ENCODE results near the gene CDC20. TPM values are rescaled to one million over a fixed set of nuclear protein-coding genes. Genes with fewer than 3 reads are reported as not detected.

CDC20 gene
- total and polyA plus RNA-seq, 2 of the 4 experiments (the other 2 are of a cell fraction) = 103 to 107 TPM

GRCh38 chr1:43370564-43370963 is 11.8 kb downstream of the CDC20 start:
- DNase-seq (no peak), ATAC-seq (ENCODE audit: low read depth) (no peak)
- Histone ChIP-seq H3K4me1 (ENCODE audit: control insufficient read depth, insufficient read depth, low read length) (peaks cover 23% of the 10 kb centered on the region), H3K4me2 (ENCODE audit: low read depth, low read length) (no peak overlapping the region), H3K9me1 (ENCODE audit: insufficient read depth, low read length) (peaks cover 14% of the 10 kb centered on the region), H3K9ac (ENCODE audit: low read depth, low read length) (no peak overlapping the region), H2BK5ac (ENCODE audit: low read depth, low read length, poor library complexity, severe bottlenecking) (no peak overlapping the region), H3K4me3 (ENCODE audit: insufficient read depth, low read depth, low read length) (no peak overlapping the region), H3K18ac (ENCODE audit: low read depth, low read length) (no peak overlapping the region), H3K9me3 (ENCODE audit: control insufficient read depth, insufficient read depth, low read length) (no peaks in the 10 kb centered on the region), H2BK15ac (ENCODE audit: low read depth, low read length) (no peak overlapping the region), H3K4ac (ENCODE audit: low read depth, low read length) (no peak overlapping the region), H3K23ac (ENCODE audit: low read depth, low read length) (no peak overlapping the region), H3K36me3 (ENCODE audit: control insufficient read depth, insufficient read depth, low read length) (peaks cover 8% of the 10 kb centered on the region; the same call in 1 of the 2 replicates), H2BK20ac (ENCODE audit: low read depth, low read length) (no peak overlapping the region), H3K14ac (replicated peaks; ENCODE audit: low read depth, low read length) (no peak overlapping the region), H4K8ac (ENCODE audit: low read depth in 2 of 2, low read length in 2 of 2) (no peak overlapping the region), H3K27ac (ENCODE audit: insufficient read depth, low read length) (no peak overlapping the region), H4K91ac (ENCODE audit: insufficient read depth, low read depth, low read length) (no peak overlapping the region), H2AFZ (replicated peaks; ENCODE audit: low read length, poor library complexity) (no peak overlapping the region), H4K5ac (ENCODE audit: low read depth, low read length) (no peak overlapping the region), H3K27me3 (ENCODE audit: control insufficient read depth, insufficient read depth, low read length) (no peaks in the 10 kb centered on the region), H2BK120ac (ENCODE audit: low read depth, low read length) (no peak overlapping the region), H2AK5ac (ENCODE audit: low read depth, low read length) (peak overlapping the region; percentile 0; the same call in 1 of the 2 replicates), H4K20me1 (ENCODE audit: insufficient read depth, low read length) (peaks cover 13% of the 10 kb centered on the region), H3K79me1 (ENCODE audit: low read depth in 1 of 2, low read length in 2 of 2) (peaks cover 30 to 73% of the 10 kb centered on the region in 2 experiments), H2AK9ac (replicated peaks; ENCODE audit: low read depth, low read length, poor library complexity) (no peak overlapping the region), H3K56ac (ENCODE audit: extremely low read depth, insufficient read depth, low read length) (no peak overlapping the region)
- intact Hi-C loops (cut with micrococcal nuclease) = no loop called here
- in situ Hi-C loops (cut with MboI; ENCODE audit: low sequenced_read_pairs) = no loop called here
- BruUV-seq (replicated peaks) = no TSS peak
- dilution Hi-C loops (cut with HindIII; ENCODE audit: low sequenced_read_pairs, unreplicated experiment) = no loop called here
- TF ChIP-seq RCOR1 (IDR thresholded peaks at IDR 0.05; ENCODE audit: insufficient replicate concordance, low read length) (no peak), POLR2A (IDR thresholded peaks at IDR 0.05; ENCODE audit: low read depth, low read length) (no peak), NFE2L2 (IDR thresholded peaks at IDR 0.05; ENCODE audit: low read depth, low read length) (no peak), BHLHE40 (IDR thresholded peaks at IDR 0.05; ENCODE audit: low read depth, low read length) (no peak), MAFK (IDR thresholded peaks at IDR 0.05; ENCODE audit: low read depth, low read length) (no peak), MXI1 (IDR thresholded peaks at IDR 0.05; ENCODE audit: borderline replicate concordance, low read depth, low read length) (no peak), USF2 (IDR thresholded peaks at IDR 0.05; ENCODE audit: low read depth, low read length) (no peak), MAZ (IDR thresholded peaks at IDR 0.05; ENCODE audit: borderline replicate concordance, low read depth, low read length) (no peak), CHD1 (IDR thresholded peaks at IDR 0.05; ENCODE audit: low read depth, low read length) (no peak), CTCF (conservative IDR thresholded peaks at IDR 0.05; ENCODE audit: low read depth, low read length) (no peak), ELK1 (IDR thresholded peaks at IDR 0.05; ENCODE audit: borderline replicate concordance, low read depth, low read length) (no peak), RFX5 (IDR thresholded peaks at IDR 0.05; ENCODE audit: low read depth, low read length) (no peak), SMC3 (IDR thresholded peaks at IDR 0.05; ENCODE audit: low read depth, low read length) (no peak)
- ChIA-PET CTCF (no interaction called here), POLR2A (ENCODE audit: unreplicated experiment) (no interaction called here)
- 80% methylated on average over 1 of the region's 4 CpGs; no CpG with 5 or more reads in 1 of the 2 experiments for WGBS, 2 experiments (ENCODE audit: extremely low coverage in 2 of 2, insufficient read length in 1 of 2)

All from IMR-90 (cell line).